ENCODE data around the gene ABCF2.

The ABCF2 gene

GRCh38 chr7:151244196-151244840, 17.3 kb upstream of the ABCF2 start:
- 55% methylated on average over 7 of the region's 10 CpGs for WGBS
- Histone ChIP-seq H2BK120ac (ENCODE audit: low read depth, low read length) (no peak overlapping the region), H2BK15ac (ENCODE audit: low read depth, poor library complexity, severe bottlenecking) (no peak overlapping the region), H2AK5ac (ENCODE audit: low read length, severe bottlenecking) (no peak overlapping the region), H3K14ac (ENCODE audit: low read length in 2 of 2) (no peak overlapping the region), H3K27me3 (ENCODE audit: control insufficient read depth in 1 of 2, insufficient read depth in 1 of 2, low read length in 2 of 2) (no peaks in the 10 kb centered on the region), H2BK5ac (ENCODE audit: low read depth, low read length, poor library complexity, severe bottlenecking) (no peak overlapping the region), H3K4me2 (ENCODE audit: low read length, poor library complexity, severe bottlenecking) (no peak overlapping the region), H4K8ac (ENCODE audit: low read length) (no peak overlapping the region), H3K23ac (ENCODE audit: low read length in 2 of 2) (no peak overlapping the region), H3K27ac (ENCODE audit: low read length, poor library complexity, severe bottlenecking) (no peak overlapping the region), H3K4ac (ENCODE audit: low read depth in 1 of 2, low read length in 2 of 2) (no peak overlapping the region), H3K36me3 (ENCODE audit: control insufficient read depth in 1 of 2, insufficient read depth in 2 of 2, low read depth in 1 of 2, low read length in 2 of 2) (peaks cover 31 to 41% of the 10 kb centered on the region in 2 experiments), H4K91ac (ENCODE audit: low read length) (no peak overlapping the region), H3K9me3 (ENCODE audit: control insufficient read depth, low read length) (no peaks in the 10 kb centered on the region), H2AFZ (ENCODE audit: low read depth, low read length) (no peak overlapping the region), H3K79me1 (replicated peaks; ENCODE audit: low read length, poor library complexity, severe bottlenecking) (peaks cover 31% of the 10 kb centered on the region), H3K4me3 (ENCODE audit: insufficient read depth in 1 of 2, low read depth in 1 of 2, low read length in 2 of 2) (no peak overlapping the region), H3K18ac (ENCODE audit: low read depth in 1 of 2, low read length in 2 of 2) (no peak overlapping the region), H3K4me1 (ENCODE audit: control insufficient read depth, insufficient read depth, low read depth, low read length) (peaks cover 36% of the 10 kb centered on the region), H3K9ac (ENCODE audit: low read length) (peak overlapping the region; percentile 49), H2BK12ac (ENCODE audit: low read length in 2 of 2) (no peak overlapping the region)
- peak; percentile 61 for DNase-seq

GRCh38 chr7:151243408-151244195, 16.6 kb upstream of the ABCF2 start:
- no peak overlapping the region for H2BK120ac ChIP-seq (ENCODE audit: low read depth, low read length)
- no peak overlapping the region for H2BK12ac ChIP-seq (ENCODE audit: low read length in 2 of 2)
- H4K8ac ChIP-seq (ENCODE audit: low read length), result no peak overlapping the region
- no peak overlapping the region for H4K91ac ChIP-seq (ENCODE audit: low read length)
- H3K14ac ChIP-seq (ENCODE audit: low read length in 2 of 2), result no peak overlapping the region
- peaks cover 34% of the 10 kb centered on the region for H3K4me1 ChIP-seq (ENCODE audit: control insufficient read depth, insufficient read depth, low read depth, low read length)
- WGBS, result 83% methylated on average over 16 of the region's 17 CpGs
- no peak overlapping the region for H2AFZ ChIP-seq (ENCODE audit: low read depth, low read length)
- peaks cover 31% of the 10 kb centered on the region for H3K79me1 ChIP-seq (replicated peaks; ENCODE audit: low read length, poor library complexity, severe bottlenecking)
- H3K27ac ChIP-seq (ENCODE audit: low read length, poor library complexity, severe bottlenecking), result no peak overlapping the region
- H3K27me3 ChIP-seq (ENCODE audit: control insufficient read depth in 1 of 2, insufficient read depth in 1 of 2, low read length in 2 of 2), result no peaks in the 10 kb centered on the region
- H2BK5ac ChIP-seq (ENCODE audit: low read depth, low read length, poor library complexity, severe bottlenecking), result no peak overlapping the region
- H3K18ac ChIP-seq (ENCODE audit: low read depth in 1 of 2, low read length in 2 of 2), result no peak overlapping the region
- DNase-seq, result peak; percentile 10
- no peaks in the 10 kb centered on the region for H3K9me3 ChIP-seq (ENCODE audit: control insufficient read depth, low read length)
- H2AK5ac ChIP-seq (ENCODE audit: low read length, severe bottlenecking), result no peak overlapping the region
- H3K4ac ChIP-seq (ENCODE audit: low read depth in 1 of 2, low read length in 2 of 2), result no peak overlapping the region
- H3K36me3 ChIP-seq (ENCODE audit: control insufficient read depth in 1 of 2, insufficient read depth in 2 of 2, low read depth in 1 of 2, low read length in 2 of 2), result peaks cover 38 to 48% of the 10 kb centered on the region in 2 experiments
- H3K4me3 ChIP-seq (ENCODE audit: insufficient read depth in 1 of 2, low read depth in 1 of 2, low read length in 2 of 2), result no peak overlapping the region
- H3K4me2 ChIP-seq (ENCODE audit: low read length, poor library complexity, severe bottlenecking), result no peak overlapping the region
- peak overlapping the region; percentile 8 for H3K9ac ChIP-seq (ENCODE audit: low read length)
- no peak overlapping the region for H3K23ac ChIP-seq (ENCODE audit: low read length in 2 of 2)
- no peak overlapping the region for H2BK15ac ChIP-seq (ENCODE audit: low read depth, poor library complexity, severe bottlenecking)

- no peak for DNase-seq
- H3K79me1 ChIP-seq (replicated peaks; ENCODE audit: low read length, poor library complexity, severe bottlenecking), result peaks cover 34% of the 10 kb centered on the region
- no peak overlapping the region for H4K91ac ChIP-seq (ENCODE audit: low read length)
- H2AK5ac ChIP-seq (ENCODE audit: low read length, severe bottlenecking), result no peak overlapping the region
- H3K4me3 ChIP-seq (ENCODE audit: insufficient read depth in 1 of 2, low read depth in 1 of 2, low read length in 2 of 2), result no peak overlapping the region
- no peak overlapping the region for H2BK12ac ChIP-seq (ENCODE audit: low read length in 2 of 2)
- no peak overlapping the region for H3K4me2 ChIP-seq (ENCODE audit: low read length, poor library complexity, severe bottlenecking)
- peak overlapping the region; percentile 8 for H3K9ac ChIP-seq (ENCODE audit: low read length)
- H4K8ac ChIP-seq (ENCODE audit: low read length), result no peak overlapping the region
- 83% methylated on average over 2 of the region's 2 CpGs for WGBS
- no peak overlapping the region for H3K18ac ChIP-seq (ENCODE audit: low read depth in 1 of 2, low read length in 2 of 2)
- no peak overlapping the region for H3K4ac ChIP-seq (ENCODE audit: low read depth in 1 of 2, low read length in 2 of 2)
- no peak overlapping the region for H2AFZ ChIP-seq (ENCODE audit: low read depth, low read length)
- no peaks in the 10 kb centered on the region for H3K9me3 ChIP-seq (ENCODE audit: control insufficient read depth, low read length)
- no peak overlapping the region for H2BK15ac ChIP-seq (ENCODE audit: low read depth, poor library complexity, severe bottlenecking)
- no peak overlapping the region for H2BK120ac ChIP-seq (ENCODE audit: low read depth, low read length)
- H3K27ac ChIP-seq (ENCODE audit: low read length, poor library complexity, severe bottlenecking), result no peak overlapping the region
- H3K4me1 ChIP-seq (ENCODE audit: control insufficient read depth, insufficient read depth, low read depth, low read length), result peaks cover 34% of the 10 kb centered on the region
- no peak overlapping the region for H3K23ac ChIP-seq (ENCODE audit: low read length in 2 of 2)
- H3K14ac ChIP-seq (ENCODE audit: low read length in 2 of 2), result no peak overlapping the region
- H3K27me3 ChIP-seq (ENCODE audit: control insufficient read depth in 1 of 2, insufficient read depth in 1 of 2, low read length in 2 of 2), result no peaks in the 10 kb centered on the region
- peaks cover 43 to 54% of the 10 kb centered on the region in 2 experiments for H3K36me3 ChIP-seq (ENCODE audit: control insufficient read depth in 1 of 2, insufficient read depth in 2 of 2, low read depth in 1 of 2, low read length in 2 of 2)
- no peak overlapping the region for H2BK5ac ChIP-seq (ENCODE audit: low read depth, low read length, poor library complexity, severe bottlenecking)
Measured at GRCh38 chr7:151243045-151243349, 16.0 kb upstream of the ABCF2 start.

GRCh38 chr7:151242159-151243044, 15.4 kb upstream of the ABCF2 start:
- no peak overlapping the region for H2BK15ac ChIP-seq (ENCODE audit: low read depth, poor library complexity, severe bottlenecking)
- 86% methylated on average over 20 of the region's 20 CpGs for WGBS

More at GRCh38 chr7:151242159-151243044, 15.4 kb upstream of the ABCF2 start:
- H3K9ac ChIP-seq (ENCODE audit: low read length), result peak overlapping the region; percentile 8
- no peak overlapping the region for H3K14ac ChIP-seq (ENCODE audit: low read length in 2 of 2)
- peaks cover 49 to 60% of the 10 kb centered on the region in 2 experiments for H3K36me3 ChIP-seq (ENCODE audit: control insufficient read depth in 1 of 2, insufficient read depth in 2 of 2, low read depth in 1 of 2, low read length in 2 of 2)
- no peaks in the 10 kb centered on the region for H3K9me3 ChIP-seq (ENCODE audit: control insufficient read depth, low read length)
- no peak overlapping the region for H2BK5ac ChIP-seq (ENCODE audit: low read depth, low read length, poor library complexity, severe bottlenecking)
- no peak overlapping the region for H2AK5ac ChIP-seq (ENCODE audit: low read length, severe bottlenecking)
- no peak overlapping the region for H3K27ac ChIP-seq (ENCODE audit: low read length, poor library complexity, severe bottlenecking)
- H3K4me3 ChIP-seq (ENCODE audit: insufficient read depth in 1 of 2, low read depth in 1 of 2, low read length in 2 of 2), result no peak overlapping the region
- peak overlapping the region in 1 of 2 experiments; percentile 6 for H2BK12ac ChIP-seq (ENCODE audit: low read length in 2 of 2)
- H2AFZ ChIP-seq (ENCODE audit: low read depth, low read length), result no peak overlapping the region
- no peak overlapping the region for H4K91ac ChIP-seq (ENCODE audit: low read length)
- H2BK120ac ChIP-seq (ENCODE audit: low read depth, low read length), result no peak overlapping the region
- H3K4me2 ChIP-seq (ENCODE audit: low read length, poor library complexity, severe bottlenecking), result no peak overlapping the region
- no peak for DNase-seq
- H3K23ac ChIP-seq (ENCODE audit: low read length in 2 of 2), result no peak overlapping the region
- peaks cover 28% of the 10 kb centered on the region for H3K4me1 ChIP-seq (ENCODE audit: control insufficient read depth, insufficient read depth, low read depth, low read length)
- H3K27me3 ChIP-seq (ENCODE audit: control insufficient read depth in 1 of 2, insufficient read depth in 1 of 2, low read length in 2 of 2), result no peaks in the 10 kb centered on the region
- no peak overlapping the region for H4K8ac ChIP-seq (ENCODE audit: low read length)
- peaks cover 36% of the 10 kb centered on the region for H3K79me1 ChIP-seq (replicated peaks; ENCODE audit: low read length, poor library complexity, severe bottlenecking)
- H3K18ac ChIP-seq (ENCODE audit: low read depth in 1 of 2, low read length in 2 of 2), result no peak overlapping the region
- no peak overlapping the region for H3K4ac ChIP-seq (ENCODE audit: low read depth in 1 of 2, low read length in 2 of 2)
